NB4 (cell line): ENCODE results near the gene SMARCE1.

Experiments
- DNase-seq: peaks from one replicate; pipeline ENCODE4 v3.0.0; 2010; ENCODE audit warnings: low read depth
- H3K4me3 ChIP-seq: one replicate; pipeline ENCODE4 v1.5.1; 2011; ENCODE audit warnings: mild to moderate bottlenecking, low read depth, low read length, moderate library complexity
- CTCF ChIP-seq: IDR thresholded peaks from one replicate; pipeline ENCODE4 v1.5.1; 2012; ENCODE audit warnings: low read depth, low read length
- MAX ChIP-seq: IDR thresholded peaks from 2 replicates; pipeline ENCODE4 v1.6.1; 2011; ENCODE audit warnings: low read depth, low read length
- MYC ChIP-seq: IDR thresholded peaks from 2 replicates; pipeline ENCODE4 v1.6.1; 2011; ENCODE audit warnings: low read depth, low read length
- POLR2A ChIP-seq: IDR thresholded peaks from 2 replicates; pipeline ENCODE4 v1.6.1; 2011; ENCODE audit warnings: mild to moderate bottlenecking; ENCODE audit not compliant: insufficient read length; ENCODE audit errors: extremely low read depth

SMARCE1 gene

GRCh38 chr17:40647624-40648383 is at the start of gene SMARCE1:
Gene SMARCE1, minus strand, starts transcription at chr17:40647818. Its CDS starts 2,016 bp downstream, at chr17:40645802.
- H3K4me3 ChIP-seq: peak within 1 kb of the TSS; percentile 95
- TF ChIP-seq MYC (0 out of 2 replicates have a peak, but pooled peaks have one; percentile 32), MAX (no peak), POLR2A (peak; percentile 62), CTCF (no peak)
- DNase-seq: peak; percentile 87

GRCh38 chr17:40697297-40697696 is 49.7 kb upstream of the SMARCE1 start:
- TF ChIP-seq POLR2A (no peak), CTCF (no peak), MYC (no peak), MAX (no peak)
- no peak for DNase-seq
- H3K4me3 ChIP-seq: no peak overlapping the region

GRCh38 chr17:40696651-40697072 is 49.0 kb upstream of the SMARCE1 start:
- no peak overlapping the region for H3K4me3 ChIP-seq
- TF ChIP-seq MYC (no peak), CTCF (no peak), MAX (no peak), POLR2A (no peak)
- DNase-seq: no peak

- TF ChIP-seq MYC (no peak), MAX (no peak), CTCF (no peak), POLR2A (no peak)
- no peak for DNase-seq
- H3K4me3 ChIP-seq: no peak overlapping the region
Observed at GRCh38 chr17:40695874-40696472, 48.4 kb upstream of the SMARCE1 start.

- TF ChIP-seq MAX (no peak), MYC (no peak), CTCF (no peak), POLR2A (no peak)
- no peak for DNase-seq
- H3K4me3 ChIP-seq: no peak overlapping the region
Observed at GRCh38 chr17:40694584-40694983, 47.0 kb upstream of the SMARCE1 start.
